ENCODE data around the gene TIMMDC1. TPM values are rescaled to one million over a fixed set of nuclear protein-coding genes. Genes with fewer than 3 reads are reported as not detected.
"Not testable (repeated sequence)": the region's sequence is repeated elsewhere in the genome, so short reads cannot be mapped to it uniquely, and the experiment has no call there.

The TIMMDC1 gene
- total RNA-seq, 2 experiments from 2014 or later = 162 to 164 TPM

DNA sequence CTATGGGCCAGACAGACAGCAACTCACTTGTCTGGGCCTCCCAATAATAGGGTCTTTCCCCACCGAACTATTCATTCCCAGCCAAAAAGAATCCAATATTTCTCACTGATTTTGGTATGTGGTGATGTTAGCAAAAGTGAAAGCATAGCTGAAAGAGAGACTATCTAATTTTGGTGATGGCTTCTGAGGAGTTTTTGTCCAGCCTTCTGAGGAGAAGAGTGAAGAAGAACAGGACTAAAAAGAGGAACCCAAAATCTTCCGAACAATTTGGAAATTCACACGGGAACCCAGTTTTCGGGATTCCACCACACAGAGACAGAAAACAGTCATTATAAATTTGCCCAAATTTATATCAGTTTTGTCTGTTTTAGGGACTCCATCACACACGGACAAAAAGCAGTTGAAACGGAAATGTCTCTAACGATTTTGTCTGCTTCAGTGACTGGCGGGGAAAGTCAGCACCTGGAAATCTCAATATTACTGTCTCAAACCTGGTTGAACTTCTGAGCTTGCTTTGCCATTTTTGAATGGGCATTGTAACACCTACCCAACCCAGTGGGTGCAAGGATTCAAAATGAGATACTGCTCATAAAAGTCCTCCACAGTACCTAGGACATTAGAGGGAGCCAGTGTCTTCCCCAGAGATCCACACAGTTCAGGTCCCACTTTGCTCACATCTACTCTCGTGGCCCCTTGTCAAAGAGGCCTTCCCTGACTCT is 52.0 kb downstream of the TIMMDC1 start:
- ChIA-PET POLR2A (no interaction called here), CTCF (no interaction called here)

GRCh38 chr3:119551598-119551997 is 53.3 kb downstream of the TIMMDC1 start:
- ChIA-PET POLR2A (no interaction called here), CTCF (no interaction called here)

DNA sequence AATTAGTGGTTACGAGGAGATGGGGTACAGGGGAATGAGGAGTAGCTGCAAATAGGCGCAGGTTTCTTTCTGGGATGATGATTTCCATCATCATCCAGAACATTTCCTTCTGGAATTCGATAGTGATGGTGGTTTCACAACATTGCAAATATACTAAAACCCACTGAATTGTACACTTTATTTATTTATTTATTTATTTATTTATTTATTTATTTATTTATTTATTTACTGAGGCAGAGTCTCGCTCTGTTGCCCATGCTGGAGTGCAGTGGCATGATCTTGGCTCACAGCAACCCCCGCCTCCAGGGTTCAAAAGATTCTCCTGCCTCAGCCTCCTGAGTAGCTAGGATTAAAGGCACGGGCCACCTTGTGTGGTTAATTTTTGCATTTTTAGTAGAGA is 54.6 kb downstream of the TIMMDC1 start:
- CTCF ChIA-PET, POLR2A ChIA-PET: not testable (repeated sequence)

- POLR2A ChIA-PET = no interaction called here
- CTCF ChIA-PET = interaction anchor here (0.7 kb wide), 1 partner anchor 91 kb away, joined by 3 read pairs; no protein-coding TSS in a partner anchor
These were observed 55.6 kb downstream of the TIMMDC1 start for GRCh38 chr3:119553823-119554415.

GRCh38 chr3:119555309-119555735 is 57.0 kb downstream of the TIMMDC1 start:
- CTCF ChIA-PET = no interaction called here
- POLR2A ChIA-PET = interaction anchor here (0.5 kb wide), 1 partner anchor 15 kb away, joined by 3 read pairs; no protein-coding TSS in a partner anchor

DNA sequence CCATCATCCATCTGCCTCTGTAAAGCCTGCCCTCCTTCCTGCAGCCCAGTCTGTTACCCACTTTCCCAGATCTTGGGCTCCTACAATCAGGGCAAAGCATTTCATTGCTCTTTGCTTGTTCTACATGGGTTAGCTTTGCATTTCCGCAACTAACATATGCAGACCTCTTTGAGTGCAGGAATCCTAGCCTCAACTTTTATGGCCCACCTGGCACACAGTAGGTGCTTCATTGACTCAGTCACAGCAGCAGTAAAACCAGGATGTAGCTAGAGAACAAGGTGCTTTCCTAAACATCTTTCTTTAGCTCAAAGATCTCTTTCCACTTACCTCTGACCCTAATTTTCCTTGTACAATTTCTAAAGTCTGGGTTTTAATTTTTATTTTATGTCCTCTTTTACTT is 57.6 kb downstream of the TIMMDC1 start:
- CTCF ChIA-PET = no interaction called here
- POLR2A ChIA-PET = interaction anchor here (0.5 to 0.7 kb wide), 2 partner anchors 15 to 204 kb away, joined by 3 to 8 read pairs; no protein-coding TSS in a partner anchor

- ChIA-PET CTCF (interaction anchor here (1.2 kb wide), 1 partner anchor 19 kb away, joined by 3 read pairs; no protein-coding TSS in a partner anchor), POLR2A (no interaction called here)
These were observed 59.0 kb downstream of the TIMMDC1 start for GRCh38 chr3:119557192-119557876.

- ChIA-PET CTCF (interaction anchor here (1.2 kb wide), 1 partner anchor 18 kb away, joined by 3 read pairs; no protein-coding TSS in a partner anchor), POLR2A (interaction anchor here (1.3 kb wide), 1 partner anchor 59 kb away, joined by 3 read pairs; the partner anchor contains the start of gene TIMMDC1)
These were observed 59.5 kb downstream of the TIMMDC1 start for GRCh38 chr3:119557877-119558269.

DNA sequence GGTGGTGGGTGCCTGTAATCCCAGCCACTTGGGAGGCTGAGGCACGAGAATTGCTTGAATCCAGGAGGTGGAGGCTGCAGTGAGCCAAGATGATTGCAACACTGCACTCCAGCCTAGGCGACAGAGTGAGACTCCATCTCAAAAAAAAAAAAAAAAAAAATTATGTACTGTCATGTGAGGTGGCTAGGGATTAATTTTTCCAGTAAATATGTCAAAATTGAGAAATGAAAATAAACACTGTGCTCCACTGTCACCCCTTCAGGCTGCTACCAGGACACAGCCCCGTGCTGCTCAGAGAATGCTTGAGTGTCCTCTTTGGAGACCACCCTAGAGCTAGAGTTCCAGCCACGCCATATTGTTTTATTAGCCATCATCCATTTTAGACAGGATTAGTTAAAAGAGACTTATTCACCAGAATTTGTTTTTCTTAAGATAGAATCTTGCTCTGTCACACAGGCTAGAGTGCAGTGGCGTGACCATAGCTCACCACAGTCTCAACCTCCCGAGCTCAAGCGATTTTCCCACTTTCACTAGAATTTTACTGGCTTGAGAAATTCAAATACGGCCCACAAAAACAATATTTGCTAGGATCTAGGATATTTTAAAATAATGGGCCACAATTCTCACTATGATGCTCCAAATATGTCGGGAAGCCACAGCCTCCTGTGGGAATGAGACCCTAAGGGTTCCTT is 60.4 kb downstream of the TIMMDC1 start:
- ChIA-PET POLR2A (interaction anchor here (1.1 to 1.3 kb wide), 2 partner anchors 60 to 114 kb away, joined by 3 read pairs; partner anchors contain the start of gene TIMMDC1), CTCF (interaction anchor here (0.7 to 1.2 kb wide), 2 partner anchors 17 to 417 kb away, joined by 3 read pairs; no protein-coding TSS in a partner anchor)

DNA sequence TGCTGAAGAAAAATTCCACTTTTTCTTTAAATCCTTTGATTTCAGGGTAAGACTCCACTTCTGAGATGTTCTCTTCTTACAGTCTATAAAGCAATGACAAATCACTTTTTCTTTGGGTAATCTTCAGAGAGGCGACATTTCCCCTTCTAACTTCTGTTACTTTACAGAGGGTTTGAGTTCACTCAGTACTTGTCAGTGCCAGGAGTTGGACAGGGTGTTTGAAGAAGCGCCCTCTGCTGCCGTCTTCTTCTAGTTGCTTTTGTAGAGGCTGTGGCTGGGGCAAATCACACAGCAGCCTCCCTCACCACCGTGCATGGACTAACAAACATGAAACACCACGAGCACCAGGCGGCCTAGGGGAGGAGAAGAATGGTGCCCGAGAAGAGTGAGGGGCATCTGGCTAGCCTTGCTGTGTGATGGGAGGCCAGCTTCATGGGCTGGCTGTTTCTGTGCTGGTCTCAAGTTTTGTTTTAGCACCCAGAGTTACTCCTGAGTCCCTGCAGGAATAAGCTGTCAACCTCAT is 61.2 kb downstream of the TIMMDC1 start, which contains the start of gene CD80:
CD80 (minus strand) TSS at position 174 of the 523 bp plus-strand sequence. CDS start 1,886 bp downstream, outside the sequence.
- ChIA-PET CTCF (interaction anchor here (1.0 to 1.5 kb wide), 2 partner anchors 20 to 96 kb away, joined by 3 to 4 read pairs; partner anchors contain the start of genes ADPRH and TMEM39A), POLR2A (interaction anchor here (1.0 to 1.1 kb wide), 2 partner anchors 28 to 114 kb away, joined by 3 read pairs; no protein-coding TSS in a partner anchor)

- ChIA-PET POLR2A (interaction anchor here (1.0 to 1.1 kb wide), 2 partner anchors 28 to 113 kb away, joined by 3 read pairs; no protein-coding TSS in a partner anchor), CTCF (interaction anchor here (1.0 to 1.5 kb wide), 2 partner anchors 19 to 96 kb away, joined by 3 to 4 read pairs; partner anchors contain the start of genes ADPRH and TMEM39A)
These were observed 61.8 kb downstream of the TIMMDC1 start for GRCh38 chr3:119560160-119560559.

- CTCF ChIA-PET = interaction anchor here (0.7 kb wide), 1 partner anchor 9 kb away, joined by 3 read pairs; no protein-coding TSS in a partner anchor
- POLR2A ChIA-PET = interaction anchor here (0.7 to 1.1 kb wide), 2 partner anchors 76 to 99 kb away, joined by 3 to 11 read pairs; partner anchors contain the start of gene TMEM39A
These were observed 64.1 kb downstream of the TIMMDC1 start for GRCh38 chr3:119562307-119562961.

DNA sequence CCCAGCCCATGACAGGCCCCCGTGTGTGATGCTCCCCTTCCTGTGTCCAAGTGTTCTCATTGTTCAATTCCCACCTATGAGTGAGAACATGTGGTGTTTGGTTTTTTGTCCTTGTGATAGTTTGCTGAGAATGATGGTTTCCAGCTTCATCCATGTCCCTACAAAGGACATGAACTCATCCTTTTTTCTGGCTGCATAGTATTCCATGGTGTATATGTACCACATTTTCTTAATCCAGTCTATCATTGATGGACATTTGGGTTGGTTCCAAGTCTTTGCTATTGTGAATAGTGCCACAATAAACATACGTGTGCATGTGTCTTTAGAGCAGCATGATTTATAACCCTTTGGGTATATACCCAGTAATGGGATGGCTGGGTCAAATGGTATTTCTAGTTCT is 65.0 kb downstream of the TIMMDC1 start:
- CTCF ChIA-PET = not testable (repeated sequence)
- POLR2A ChIA-PET = interaction anchor here (1.1 kb wide), 1 partner anchor 100 kb away, joined by 3 read pairs; the partner anchor contains the start of gene TMEM39A

DNA sequence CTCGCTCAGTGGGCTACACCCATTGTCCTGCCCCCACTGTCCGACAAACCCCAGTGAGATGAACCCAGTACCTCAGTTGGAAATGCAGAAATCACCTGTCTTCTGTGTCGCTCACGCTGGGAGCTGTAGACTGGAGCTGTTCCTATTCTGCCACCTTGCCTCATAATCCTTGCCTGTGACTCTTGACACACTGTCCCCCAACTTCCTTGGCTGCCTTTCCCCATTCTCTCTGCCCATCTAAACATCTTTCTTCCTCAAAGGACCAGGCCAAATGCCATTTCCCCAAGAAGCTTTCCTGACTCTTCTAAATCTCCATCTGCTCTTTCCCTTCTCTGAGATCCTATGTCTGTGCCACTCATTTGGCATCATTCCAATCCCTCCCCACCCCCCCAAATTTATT is 70.8 kb downstream of the TIMMDC1 start:
- POLR2A ChIA-PET = no interaction called here
- CTCF ChIA-PET = no interaction called here

DNA sequence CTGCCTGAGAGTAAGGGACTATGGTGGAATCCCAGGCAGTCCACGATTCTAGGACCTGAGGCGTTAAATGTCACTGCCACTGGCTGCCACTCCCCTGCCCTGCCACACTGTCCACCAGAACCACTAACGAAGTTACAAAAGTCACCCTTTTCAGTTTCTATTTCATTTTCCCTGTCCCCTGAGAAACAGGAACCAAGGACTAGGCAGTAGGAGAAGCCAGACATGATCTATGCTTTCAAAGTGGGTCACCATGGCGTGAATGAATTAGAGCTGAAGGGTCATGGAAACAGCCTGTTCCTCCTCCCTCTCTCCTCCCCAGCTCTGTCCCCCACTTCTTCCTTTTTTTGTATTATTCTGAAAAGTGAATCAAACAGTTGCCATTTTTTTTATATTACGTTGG is 71.9 kb downstream of the TIMMDC1 start:
- ChIA-PET CTCF (interaction anchor here (0.6 kb wide), 1 partner anchor 24 kb away, joined by 3 read pairs; no protein-coding TSS in a partner anchor), POLR2A (no interaction called here)

DNA sequence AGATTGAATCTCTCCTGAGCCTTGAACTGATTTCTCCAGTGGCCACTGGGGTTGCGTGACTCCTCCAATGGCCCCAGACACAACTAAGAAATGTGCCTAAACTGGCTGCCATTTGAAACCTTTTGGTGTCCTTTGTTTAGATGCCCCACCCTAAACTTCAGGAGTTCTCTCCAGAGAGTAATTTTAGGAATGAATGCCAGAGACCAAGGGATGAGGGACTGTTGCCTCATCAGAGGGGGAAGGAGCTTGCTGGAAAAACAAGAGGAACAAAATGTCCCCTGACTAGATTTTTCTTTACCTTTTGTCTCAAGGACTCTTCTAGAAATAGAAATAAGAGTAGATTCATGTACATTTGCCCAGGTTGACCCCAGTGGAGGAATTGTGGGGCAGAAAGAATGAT is 72.9 kb downstream of the TIMMDC1 start:
- ChIA-PET CTCF (no interaction called here), POLR2A (no interaction called here)

DNA sequence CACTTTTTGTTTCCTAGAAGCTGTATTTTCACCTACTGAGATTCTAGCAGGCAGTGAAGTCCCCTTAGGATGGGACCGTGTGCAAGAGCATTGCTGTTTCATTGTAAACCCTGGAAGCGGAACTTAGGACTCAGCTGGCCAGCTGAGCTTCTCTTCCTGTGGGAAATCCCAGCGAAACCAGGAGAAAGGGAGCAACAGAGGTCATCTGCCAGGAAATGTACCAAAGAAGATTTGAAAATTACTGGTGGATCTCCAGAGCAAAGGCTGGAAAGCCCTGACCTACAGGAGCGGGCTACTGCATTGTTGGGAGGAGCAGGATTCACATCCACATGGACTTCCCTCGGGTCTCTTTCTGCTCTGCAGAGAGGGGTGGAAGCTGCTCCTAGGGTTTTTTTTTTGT is 73.3 kb downstream of the TIMMDC1 start:
- POLR2A ChIA-PET = no interaction called here
- CTCF ChIA-PET = interaction anchor here (0.8 kb wide), 1 partner anchor 10 kb away, joined by 3 read pairs; no protein-coding TSS in a partner anchor
